K562 (cell line): ENCODE measurements around the gene NPTX2.

Experiments used
- SMAD3 ChIP-seq: fragments of 450-650 bp; formaldehyde crosslinking; conservative IDR thresholded peaks from 2 replicates; pipeline ENCODE4 v1.4.0; 2020; ENCODE audit warnings: mild to moderate bottlenecking
- TF ChIP-seq, protein P1 (sequence below): fragments of 250-450 bp; sonication (Bioruptor Pico); IDR thresholded peaks from 2 replicates; pipeline ENCODE4 v1.8.0; 2022; ENCODE audit warnings: inconsistent platforms, mild to moderate bottlenecking, moderate library complexity, borderline replicate concordance

DNA sequence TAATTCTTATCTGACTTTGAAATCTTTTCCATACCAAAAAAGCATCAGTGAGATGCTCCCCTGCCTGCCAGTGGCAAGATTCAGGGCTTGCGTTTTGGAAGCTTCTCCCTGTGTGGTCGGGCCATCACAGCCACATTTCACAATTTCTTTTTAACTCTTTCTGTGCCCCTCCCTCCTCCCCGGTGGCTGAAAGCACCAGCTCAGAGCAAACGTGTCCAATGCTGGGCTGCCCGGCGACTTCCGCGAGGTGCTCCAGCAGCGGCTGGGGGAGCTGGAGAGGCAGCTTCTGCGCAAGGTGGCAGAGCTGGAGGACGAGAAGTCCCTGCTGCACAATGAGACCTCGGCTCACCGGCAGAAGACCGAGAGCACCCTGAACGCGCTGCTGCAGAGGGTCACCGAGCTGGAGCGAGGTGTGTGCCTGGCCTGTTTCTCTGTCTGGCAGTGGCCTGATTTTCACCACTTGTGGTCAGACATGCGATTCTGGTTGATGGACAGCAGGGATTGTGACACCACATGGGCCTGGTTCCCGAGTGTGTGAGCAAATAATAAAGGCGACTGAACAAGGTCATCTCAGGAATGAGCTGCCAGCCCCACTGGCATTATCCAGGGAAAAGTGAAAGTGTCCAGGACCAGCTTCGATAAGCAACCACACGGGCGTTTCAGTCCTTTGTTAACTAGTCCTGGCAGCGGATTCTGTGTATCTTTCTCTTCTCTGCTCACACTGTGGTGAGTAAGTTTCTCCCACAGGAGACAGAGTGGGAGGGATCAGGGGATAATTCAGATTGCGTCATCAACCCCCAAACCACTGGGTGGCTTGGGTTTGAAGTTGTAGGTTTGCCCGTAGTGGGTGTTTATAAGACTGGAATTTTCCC, 2.6 kb downstream of the NPTX2 start:
- TF ChIP-seq, protein P1, sequence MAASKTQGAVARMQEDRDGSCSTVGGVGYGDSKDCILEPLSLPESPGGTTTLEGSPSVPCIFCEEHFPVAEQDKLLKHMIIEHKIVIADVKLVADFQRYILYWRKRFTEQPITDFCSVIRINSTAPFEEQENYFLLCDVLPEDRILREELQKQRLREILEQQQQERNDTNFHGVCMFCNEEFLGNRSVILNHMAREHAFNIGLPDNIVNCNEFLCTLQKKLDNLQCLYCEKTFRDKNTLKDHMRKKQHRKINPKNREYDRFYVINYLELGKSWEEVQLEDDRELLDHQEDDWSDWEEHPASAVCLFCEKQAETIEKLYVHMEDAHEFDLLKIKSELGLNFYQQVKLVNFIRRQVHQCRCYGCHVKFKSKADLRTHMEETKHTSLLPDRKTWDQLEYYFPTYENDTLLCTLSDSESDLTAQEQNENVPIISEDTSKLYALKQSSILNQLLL (CRISPR knock-in tag) = no peak
- TF ChIP-seq SMAD3 (CRISPR knock-in tag) = no peak
